GM19468 (cell line): ENCODE data around the gene CSH2.

Source experiments
- ATAC-seq: cut with Tn5 transposase; IDR thresholded peaks from one replicate; pipeline ENCODE4 v1.9.1; 2021; ENCODE audit warnings: mild to moderate bottlenecking, moderate library complexity, moderate number of reproducible peaks; ENCODE audit not compliant: unreplicated experiment; ENCODE audit errors: extremely low read depth

CSH2 gene

GRCh38 chr17:63822537-63822936 lies 50.9 kb downstream of the CSH2 start:
- no peak for ATAC-seq
